SK-N-SH (cell line): Measurements from ENCODE around the gene PTPRC. TPM values are rescaled to one million over a fixed set of nuclear protein-coding genes. Genes with fewer than 3 reads are reported as not detected.

Source experiments
- CTCF ChIA-PET: fragments of 300-600, 350-600 bp; formaldehyde crosslinking; extraction: SDS; loops from one replicate; lab custom pipeline; 2021; lab: Yijun Ruan, JAX
- POLR2A ChIA-PET: fragments of 350-600 bp; sonication (Branson Sonifier 250); formaldehyde crosslinking; extraction: SDS; loops from one replicate; lab custom pipeline; 2020; ENCODE audit warnings: antibody characterized with exemption, inconsistent platforms; lab: Yijun Ruan, JAX
- DNase-seq: peaks from one replicate; pipeline ENCODE4 v3.0.0; 2012
- H2AFZ ChIP-seq: fragments of 200-600 bp; sonication (generic); 2 replicates; pipeline ENCODE4 v1.8.1; 2016; ENCODE audit warnings: antibody characterized with exemption, mild to moderate bottlenecking, low read depth
- H3F3A ChIP-seq: fragments of 200-600 bp; sonication (generic); replicated peaks from 2 replicates; pipeline ENCODE3; 2016; ENCODE audit warnings: antibody characterized with exemption, mild to moderate bottlenecking; ENCODE audit not compliant: insufficient read depth
- H3K27ac ChIP-seq, 2 experiments: fragments of 200-500 bp in 1 of 2; fragments of 200-600 bp in 1 of 2; sonication (Bioruptor generic) in 1 of 2; sonication (generic), shearing (Covaris generic) in 1 of 2; 2 replicates each; pipeline versions ENCODE4 v1.5.1 to v1.6.1; 2014 to 2016; ENCODE audit warnings: low read depth in 2 of 2, inconsistent platforms in 1 of 2, low read length in 1 of 2, mild to moderate bottlenecking in 1 of 2, mixed read lengths in 1 of 2
- H3K27me3 ChIP-seq: fragments of 200-600 bp; sonication (generic), shearing (Covaris generic); 2 replicates; pipeline ENCODE4 v1.6.1; 2016; ENCODE audit warnings: mixed run types; ENCODE audit not compliant: insufficient read depth
- H3K36me3 ChIP-seq, 2 experiments: fragments of 200-500 bp in 1 of 2; fragments of 200-600 bp in 1 of 2; sonication (Bioruptor generic) in 1 of 2; sonication (generic) in 1 of 2; replicated peaks in 1 of 2; 2 replicates each; pipeline versions ENCODE3 to v1.5.1; 2014 to 2016; ENCODE audit warnings: low read length in 1 of 2, mild to moderate bottlenecking in 1 of 2; ENCODE audit not compliant: insufficient read depth in 2 of 2, control insufficient read depth in 1 of 2
- H3K4me1 ChIP-seq, 2 experiments: fragments of 200-500 bp in 1 of 2; fragments of 200-600 bp in 1 of 2; sonication (Bioruptor generic) in 1 of 2; sonication (generic), shearing (Covaris generic) in 1 of 2; 2 replicates each; pipeline versions ENCODE4 v1.5.1 to v1.6.1; 2014 to 2016; ENCODE audit warnings: low read depth in 1 of 2, low read length in 1 of 2, mixed run types in 1 of 2; ENCODE audit not compliant: insufficient read depth in 2 of 2, control insufficient read depth in 1 of 2
- H3K4me2 ChIP-seq: fragments of 200-600 bp; sonication (generic), shearing (Covaris generic); 2 replicates; pipeline ENCODE4 v1.6.1; 2017; ENCODE audit warnings: mixed run types
- H3K4me3 ChIP-seq, 2 experiments: fragments of 200-500 bp in 1 of 2; fragments of 200-600 bp in 1 of 2; sonication (Bioruptor generic) in 1 of 2; sonication (generic), shearing (Covaris generic) in 1 of 2; 2 replicates each; pipeline versions ENCODE4 v1.5.1 to v1.8.1; 2014 to 2016; ENCODE audit warnings: low read depth in 2 of 2, inconsistent platforms in 1 of 2, low read length in 1 of 2, mild to moderate bottlenecking in 1 of 2, mixed read lengths in 1 of 2, moderate library complexity in 1 of 2
- H3K79me2 ChIP-seq: fragments of 200-600 bp; sonication (generic); 2 replicates; pipeline ENCODE4 v1.8.1; 2017; ENCODE audit warnings: mild to moderate bottlenecking; ENCODE audit not compliant: insufficient read depth
- H3K9ac ChIP-seq: fragments of 200-600 bp; sonication (generic); 2 replicates; pipeline ENCODE4 v1.6.1; 2017; ENCODE audit warnings: mixed run types
- H3K9me2 ChIP-seq: fragments of 200-600 bp; sonication (generic); 2 replicates; pipeline ENCODE4 v1.6.1; 2017; ENCODE audit warnings: mixed run types
- H3K9me3 ChIP-seq: fragments of 200-600 bp; sonication (generic); 2 replicates; pipeline ENCODE4 v1.6.1; 2017; ENCODE audit warnings: mixed run types, mild to moderate bottlenecking, moderate library complexity
- H4K20me1 ChIP-seq: fragments of 200-600 bp; sonication (generic); 2 replicates; pipeline ENCODE4 v1.6.1; 2017; ENCODE audit warnings: mild to moderate bottlenecking, mixed run types; ENCODE audit not compliant: insufficient read depth
- ELF1 ChIP-seq: IDR thresholded peaks from 2 replicates; pipeline ENCODE4 v1.4.0; 2012
- FOXM1 ChIP-seq: IDR thresholded peaks from 2 replicates; pipeline ENCODE4 v1.4.0; 2012; ENCODE audit warnings: low read depth, mild to moderate bottlenecking
- GABPA ChIP-seq: IDR thresholded peaks from 2 replicates; pipeline ENCODE4 v1.4.0; 2012; ENCODE audit warnings: low read depth, mild to moderate bottlenecking
- GATA2 ChIP-seq: sonication (generic); formaldehyde crosslinking; IDR thresholded peaks from 2 replicates; pipeline ENCODE4 v1.5.0; 2020; ENCODE audit warnings: mild to moderate bottlenecking, missing genetic modification reagents
- JUND ChIP-seq: IDR thresholded peaks from 2 replicates; pipeline ENCODE4 v1.4.0; 2012
- MAX ChIP-seq: IDR thresholded peaks from 2 replicates; pipeline ENCODE4 v1.4.0; 2012; ENCODE audit warnings: low read depth
- MEF2A ChIP-seq: IDR thresholded peaks from 2 replicates; pipeline ENCODE4 v1.4.0; 2012; ENCODE audit warnings: low read depth, borderline replicate concordance
- MXI1 ChIP-seq: IDR thresholded peaks from 2 replicates; pipeline ENCODE4 v1.6.1; 2012; ENCODE audit warnings: mild to moderate bottlenecking, low read depth, low read length, improper control_type of control experiment
- NFIC ChIP-seq: IDR thresholded peaks from 2 replicates; pipeline ENCODE4 v1.4.0; 2012; ENCODE audit warnings: borderline replicate concordance
- POLR2AphosphoS5 ChIP-seq: IDR thresholded peaks from 2 replicates; pipeline ENCODE4 v1.6.1; 2012; ENCODE audit warnings: low read depth, low read length
- RCOR1 ChIP-seq: fragments of 150-350 bp; IDR thresholded peaks from 2 replicates; pipeline ENCODE4 v1.6.1; 2017; ENCODE audit warnings: antibody characterized with exemption, low read length
- REST ChIP-seq: IDR thresholded peaks from 2 replicates; pipeline ENCODE4 v1.6.1; 2012; ENCODE audit warnings: mild to moderate bottlenecking, low read depth, low read length, moderate library complexity
- RFX5 ChIP-seq: IDR thresholded peaks from 2 replicates; pipeline ENCODE4 v1.6.1; 2012; ENCODE audit warnings: mild to moderate bottlenecking, improper control_type of control experiment, low read length
- SIN3A ChIP-seq: IDR thresholded peaks from 2 replicates; pipeline ENCODE4 v1.6.1; 2012; ENCODE audit warnings: low read depth, mild to moderate bottlenecking, low read length, moderate library complexity, borderline replicate concordance
- TCF12 ChIP-seq: IDR thresholded peaks from 2 replicates; pipeline ENCODE4 v1.4.0; 2012
- USF2 ChIP-seq: fragments of 150-350 bp; IDR thresholded peaks from 2 replicates; pipeline ENCODE4 v1.6.1; 2017; ENCODE audit warnings: antibody characterized with exemption, low read length, low read depth, borderline replicate concordance
- YY1 ChIP-seq: IDR thresholded peaks from 2 replicates; pipeline ENCODE4 v1.4.0; 2012; ENCODE audit warnings: low read depth, mild to moderate bottlenecking
- WGBS: methylation state at CpG from one replicate; pipeline ENCODE4 v1.1.6; 2017; ENCODE audit warnings: low lambda C conversion rate; 5-methylcytosine and 5-hydroxymethylcytosine counted together
- polyA plus RNA-seq, 3 experiments: library from polyadenylated mRNA; depleted of rRNA; stranded (reverse); fragments of >200 nt; gene quantifications; 2 replicates each; pipeline ENCODE4 v1.2.3, GENCODE V29; 2012
- TF ChIP-seq, protein P1 (sequence below): IDR thresholded peaks from 2 replicates; pipeline ENCODE4; 2012

PTPRC gene
- polyA plus RNA-seq, 1 of the 3 experiments (the other 2 are of a cell fraction), result 0.03 TPM

DNA sequence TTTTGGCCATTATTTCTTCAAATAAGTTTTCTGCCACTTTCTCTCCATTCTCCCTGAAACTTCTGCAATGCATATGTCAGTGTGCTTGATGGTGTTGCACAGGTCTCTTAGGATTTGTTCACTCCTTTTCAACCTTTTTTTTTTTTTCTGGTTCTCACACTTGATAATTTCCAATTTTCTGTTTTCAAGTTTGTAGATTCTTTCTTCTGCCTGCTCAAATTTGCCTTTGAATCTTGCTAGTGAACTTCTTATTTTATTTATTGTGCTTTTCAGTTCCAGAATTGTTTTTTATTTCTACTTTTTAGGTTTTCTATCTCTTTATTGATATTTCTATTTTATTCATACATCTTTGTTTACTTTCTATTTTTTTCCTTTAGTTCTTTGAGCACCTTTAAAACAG, 48.4 kb upstream of the PTPRC start:
- Histone ChIP-seq H3K27me3 (no peaks in the 10 kb centered on the region), H4K20me1 (no peaks in the 10 kb centered on the region), H3K9ac (no peak overlapping the region), H3K9me2 (no peaks in the 10 kb centered on the region), H3K4me1 (no peaks in the 10 kb centered on the region), H3K4me2 (no peak overlapping the region), H2AFZ (no peak overlapping the region), H3K9me3 (peaks cover 21% of the 10 kb centered on the region), H3F3A (no peaks in the 10 kb centered on the region), H3K27ac (no peak overlapping the region), H3K79me2 (no peaks in the 10 kb centered on the region), H3K4me3 (0 out of 4 replicates have a peak overlapping the region, but pooled peaks of 1 of the 2 experiments have one; percentile 1), H3K36me3 (peaks cover 0 to 2% of the 10 kb centered on the region in 2 experiments)
- no peak for DNase-seq
- POLR2A ChIA-PET, result no interaction called here
- no peak for TF ChIP-seq NFIC
- no peak for TF ChIP-seq MXI1
- no peak for TF ChIP-seq RCOR1
- no peak for TF ChIP-seq FOXM1
- CTCF ChIA-PET, result no interaction called here

DNA sequence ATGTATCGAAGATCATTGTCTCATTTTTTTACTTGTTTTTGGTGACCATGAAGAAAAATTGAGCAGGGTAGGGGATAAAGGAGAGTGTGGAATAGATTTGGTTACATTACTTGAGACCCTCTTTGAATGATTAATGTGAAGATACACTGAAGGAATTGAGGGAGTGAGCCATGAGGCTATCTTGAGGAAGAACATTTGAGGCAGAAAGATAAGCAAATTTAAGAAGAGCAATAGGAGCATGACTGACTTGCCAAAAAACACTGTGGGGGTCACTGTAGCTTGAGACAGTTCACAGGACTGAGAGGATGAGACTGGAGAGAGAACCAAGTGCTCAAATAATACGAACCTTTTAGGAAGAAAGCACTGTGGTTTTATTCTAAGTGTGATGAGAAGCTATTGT, 43.1 kb upstream of the PTPRC start:
- WGBS, result 75% methylated on average over 2 of the region's 2 CpGs
- Histone ChIP-seq H4K20me1 (no peaks in the 10 kb centered on the region), H3F3A (no peaks in the 10 kb centered on the region), H3K9me3 (no peaks in the 10 kb centered on the region; the same call in 1 of the 2 replicates), H3K79me2 (no peaks in the 10 kb centered on the region), H3K4me2 (no peak overlapping the region), H3K27me3 (no peaks in the 10 kb centered on the region), H3K9me2 (no peaks in the 10 kb centered on the region), H2AFZ (no peak overlapping the region), H3K27ac (no peak overlapping the region), H3K4me3 (no peak overlapping the region), H3K9ac (no peak overlapping the region), H3K4me1 (no peaks in the 10 kb centered on the region), H3K36me3 (no peaks in the 10 kb centered on the region)
- POLR2A ChIA-PET, result no interaction called here
- CTCF ChIA-PET, result no interaction called here
- TF ChIP-seq YY1 (no peak), POLR2AphosphoS5 (no peak), MEF2A (no peak), USF2 (no peak), MAX (no peak), GABPA (no peak)
- DNase-seq, result no peak

GRCh38 chr1:198597690-198598430, 41.0 kb upstream of the PTPRC start:
- CTCF ChIA-PET, result no interaction called here
- H2AFZ ChIP-seq, result no peak overlapping the region
- TF ChIP-seq POLR2AphosphoS5, result no peak
- no peak for TF ChIP-seq SIN3A
- TF ChIP-seq GATA2 (CRISPR knock-in tag), result no peak
- TF ChIP-seq JUND, result no peak
- TF ChIP-seq, protein P1, sequence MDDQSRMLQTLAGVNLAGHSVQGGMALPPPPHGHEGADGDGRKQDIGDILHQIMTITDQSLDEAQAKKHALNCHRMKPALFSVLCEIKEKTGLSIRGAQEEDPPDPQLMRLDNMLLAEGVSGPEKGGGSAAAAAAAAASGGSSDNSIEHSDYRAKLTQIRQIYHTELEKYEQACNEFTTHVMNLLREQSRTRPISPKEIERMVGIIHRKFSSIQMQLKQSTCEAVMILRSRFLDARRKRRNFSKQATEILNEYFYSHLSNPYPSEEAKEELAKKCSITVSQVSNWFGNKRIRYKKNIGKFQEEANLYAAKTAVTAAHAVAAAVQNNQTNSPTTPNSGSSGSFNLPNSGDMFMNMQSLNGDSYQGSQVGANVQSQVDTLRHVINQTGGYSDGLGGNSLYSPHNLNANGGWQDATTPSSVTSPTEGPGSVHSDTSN, result no peak
- no peak for TF ChIP-seq REST
- TF ChIP-seq ELF1, result no peak
- no peak for TF ChIP-seq MAX
- TF ChIP-seq RFX5, result no peak
- TF ChIP-seq TCF12, result no peak

More at GRCh38 chr1:198597690-198598430, 41.0 kb upstream of the PTPRC start:
- no peak overlapping the region for H3K27ac ChIP-seq
- POLR2A ChIA-PET, result no interaction called here
- no peak overlapping the region for H3K9ac ChIP-seq
- no peak for DNase-seq
- no peaks in the 10 kb centered on the region for H3K9me2 ChIP-seq
- H3F3A ChIP-seq, result no peaks in the 10 kb centered on the region
- WGBS, result 92% methylated on average over 7 of the region's 7 CpGs
- no peaks in the 10 kb centered on the region for H3K4me1 ChIP-seq
- H3K4me3 ChIP-seq, result no peak overlapping the region
- H3K27me3 ChIP-seq, result no peaks in the 10 kb centered on the region
- no peaks in the 10 kb centered on the region for H3K9me3 ChIP-seq
- no peak overlapping the region for H3K4me2 ChIP-seq
- no peaks in the 10 kb centered on the region for H3K36me3 ChIP-seq
- H4K20me1 ChIP-seq, result no peaks in the 10 kb centered on the region
- no peaks in the 10 kb centered on the region for H3K79me2 ChIP-seq
